ENCODE measurements around the gene CTAGE8. TPM values are rescaled to one million over a fixed set of nuclear protein-coding genes. Genes with fewer than 3 reads are reported as not detected.
"Not testable (repeated sequence)": the region's sequence is repeated elsewhere in the genome, so short reads cannot be mapped to it uniquely, and the experiment has no call there.

Gene CTAGE8
- total RNA-seq, 4 donors from 2014 or later: 1.6 to 9.7 (median 4.5) TPM

GRCh38 chr7:144239365-144239764, 29.7 kb downstream of the CTAGE8 start, which contains the start of gene OR2A42:
OR2A42 (minus strand) TSS chr7:144239605; CDS start chr7:144232843, 6,762 bp downstream.
- H3K4me3 ChIP-seq (ENCODE audit: low read depth, poor library complexity, severe bottlenecking); DNase-seq (ENCODE audit: low spot score in 2 of 2); intact Hi-C loops (cut with DNase I; ENCODE audit: low total_unique reads): not testable (repeated sequence)
- WGBS, 2 donors: 95 to 97% methylated on average over 1 of the region's 2 CpGs

GRCh38 chr7:144238530-144239082, 30.5 kb downstream of the CTAGE8 start:
- 78 to 86% methylated on average over 2 of the region's 2 CpGs for WGBS, 2 donors
- intact Hi-C loops (cut with DNase I; ENCODE audit: low total_unique reads); DNase-seq (ENCODE audit: low spot score in 2 of 2); H3K4me3 ChIP-seq (ENCODE audit: low read depth, poor library complexity, severe bottlenecking): not testable (repeated sequence)

- H3K4me3 ChIP-seq (ENCODE audit: low read depth, poor library complexity, severe bottlenecking); intact Hi-C loops (cut with DNase I; ENCODE audit: low total_unique reads); DNase-seq (ENCODE audit: low spot score in 2 of 2): not testable (repeated sequence)
- 80 to 83% methylated on average over 1 of the region's 1 CpG for WGBS, 2 donors
Measured at GRCh38 chr7:144233039-144233438, 36.0 kb downstream of the CTAGE8 start.

GRCh38 chr7:144231027-144231426, 38.1 kb downstream of the CTAGE8 start:
- WGBS, 2 donors: no CpG with 5 or more reads among the region's 2 CpGs
- intact Hi-C loops (cut with DNase I; ENCODE audit: low total_unique reads): not testable (repeated sequence)

GRCh38 chr7:144228810-144229209, 40.3 kb downstream of the CTAGE8 start:
- peak in 1 of 2 donors; percentile 25 for DNase-seq (ENCODE audit: low spot score in 2 of 2)
- intact Hi-C loops (cut with DNase I; ENCODE audit: low total_unique reads); H3K4me3 ChIP-seq (ENCODE audit: low read depth, poor library complexity, severe bottlenecking): not testable (repeated sequence)
- 91 to 100% methylated on average over 1 of the region's 3 CpGs for WGBS, 2 donors

More at GRCh38 chr7:144231027-144231426, 38.1 kb downstream of the CTAGE8 start:
- not testable (repeated sequence) for H3K4me3 ChIP-seq (ENCODE audit: low read depth, poor library complexity, severe bottlenecking); DNase-seq (ENCODE audit: low spot score in 2 of 2)

DNA sequence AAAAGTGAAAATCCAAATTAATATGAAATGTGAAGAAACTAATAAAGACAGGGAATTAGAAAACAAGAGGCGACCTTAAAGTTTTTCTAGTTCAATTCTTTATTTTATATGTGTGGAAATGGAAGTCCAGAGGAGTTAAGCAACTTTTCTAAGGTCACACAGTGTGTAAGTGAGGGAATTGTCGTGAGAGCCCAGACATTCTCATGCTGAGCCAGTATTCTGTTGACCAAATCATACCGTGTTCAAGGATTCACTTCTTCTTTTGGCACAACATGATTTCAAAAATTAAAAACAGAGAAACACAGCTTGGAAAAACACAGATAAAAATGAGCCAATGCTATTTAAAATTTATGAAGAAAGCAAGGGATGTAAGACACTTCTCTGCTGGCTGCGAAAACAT, 42.2 kb downstream of the CTAGE8 start:
- DNase-seq (ENCODE audit: low spot score in 2 of 2); intact Hi-C loops (cut with DNase I; ENCODE audit: low total_unique reads); H3K4me3 ChIP-seq (ENCODE audit: low read depth, poor library complexity, severe bottlenecking): not testable (repeated sequence)
- whole genome bisulfite sequencing, 2 donors: 60 to 76% methylated on average over 3 of the region's 4 CpGs

- DNase-seq (ENCODE audit: low spot score in 2 of 2); H3K4me3 ChIP-seq (ENCODE audit: low read depth, poor library complexity, severe bottlenecking); intact Hi-C loops (cut with DNase I; ENCODE audit: low total_unique reads): not testable (repeated sequence)
Measured at GRCh38 chr7:144223675-144224074, 45.4 kb downstream of the CTAGE8 start.

- H3K4me3 ChIP-seq (ENCODE audit: low read depth, poor library complexity, severe bottlenecking); intact Hi-C loops (cut with DNase I; ENCODE audit: low total_unique reads); DNase-seq (ENCODE audit: low spot score in 2 of 2): not testable (repeated sequence)
Measured at GRCh38 chr7:144220531-144220930, 48.6 kb downstream of the CTAGE8 start.

- H3K4me3 ChIP-seq (ENCODE audit: low read depth, poor library complexity, severe bottlenecking); intact Hi-C loops (cut with DNase I; ENCODE audit: low total_unique reads); DNase-seq (ENCODE audit: low spot score in 2 of 2): not testable (repeated sequence)
- WGBS, 2 donors: 40% methylated on average over 1 of the region's 4 CpGs; no CpG with 5 or more reads in 1 of the 2 donors
Measured at GRCh38 chr7:144219149-144219548, 49.9 kb downstream of the CTAGE8 start.

DNA sequence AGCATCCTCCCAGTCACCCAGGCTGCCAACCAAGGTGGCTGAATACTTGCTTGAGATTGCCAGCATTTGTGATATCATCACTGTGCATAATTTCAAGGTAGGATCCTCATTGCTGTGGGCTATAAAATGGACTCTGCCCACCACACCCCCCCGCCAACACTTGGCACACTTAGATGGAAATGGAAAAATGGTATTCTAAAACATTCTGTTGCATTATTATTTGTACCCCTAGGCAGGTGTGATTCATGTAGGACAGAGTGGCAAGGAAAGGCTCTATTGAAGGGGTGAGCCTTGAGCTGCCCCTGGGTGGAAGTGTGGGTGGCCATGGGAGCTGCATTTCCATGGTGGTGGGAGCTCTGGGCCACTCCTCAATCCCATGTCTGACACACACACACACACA, 50.5 kb downstream of the CTAGE8 start:
- H3K4me3 ChIP-seq (ENCODE audit: low read depth, poor library complexity, severe bottlenecking); DNase-seq (ENCODE audit: low spot score in 2 of 2); intact Hi-C loops (cut with DNase I; ENCODE audit: low total_unique reads): not testable (repeated sequence)
- 72 to 86% methylated on average over 1 of the region's 1 CpG for whole genome bisulfite sequencing, 2 donors

GRCh38 chr7:144217200-144217599, 51.9 kb downstream of the CTAGE8 start:
- H3K4me3 ChIP-seq (ENCODE audit: low read depth, poor library complexity, severe bottlenecking); intact Hi-C loops (cut with DNase I; ENCODE audit: low total_unique reads); DNase-seq (ENCODE audit: low spot score in 2 of 2): not testable (repeated sequence)

Other genes with a start within 250 kb of the CTAGE8 start
- gene OR2A5, start 220.3 kb downstream of the CTAGE8 start, total RNA-seq: not detected
- not detected for gene OR2A25, start 199.5 kb downstream of the CTAGE8 start, total RNA-seq
- gene OR2A12, start 183.0 kb downstream of the CTAGE8 start, total RNA-seq: not detected
- gene OR2A2, start 159.7 kb downstream of the CTAGE8 start, total RNA-seq: not detected
- not detected for gene OR2A14, start 146.1 kb downstream of the CTAGE8 start, total RNA-seq
- gene CTAGE4, start 85.8 kb downstream of the CTAGE8 start, total RNA-seq: 10 to 100 TPM in 2 of 4 donors, 1 to 10 TPM in 2; 4.8 to 28.2 (median 13.0) TPM
- gene ARHGEF35, start 73.5 kb downstream of the CTAGE8 start, total RNA-seq: 10 to 100 TPM; 16.9 to 23.4 (median 20.9) TPM
- under 1 TPM in 1 of 4 donors, not detected in 3; 0.59 TPM for gene OR2A42, start 29.7 kb downstream of the CTAGE8 start, total RNA-seq
- gene OR2A7, start 4.5 kb downstream of the CTAGE8 start, total RNA-seq: 10 to 100 TPM; 11.2 to 52.1 (median 19.3) TPM
- gene OR2A1, start 43.1 kb upstream of the CTAGE8 start, total RNA-seq: under 1 TPM in 3 of 4 donors, not detected in 1; 0.03 to 0.84 (median 0.59) TPM
- 100 to 1,000 TPM in 1 of 4 donors, 10 to 100 TPM in 3; 73.7 to 141 (median 81.4) TPM for gene ARHGEF5, start 86.1 kb upstream of the CTAGE8 start, total RNA-seq
- not detected for gene NOBOX, start 134.4 kb upstream of the CTAGE8 start, total RNA-seq